Measurements from ENCODE around the gene PHYKPL. TPM values are rescaled to one million over a fixed set of nuclear protein-coding genes. Genes with fewer than 3 reads are reported as not detected.

Gene PHYKPL
- total and polyA plus RNA-seq, 2 of the 8 experiments (the other 6 are each of a cell fraction or from before 2014, with no cell fraction given), result 25.1 to 32.1 TPM

DNA sequence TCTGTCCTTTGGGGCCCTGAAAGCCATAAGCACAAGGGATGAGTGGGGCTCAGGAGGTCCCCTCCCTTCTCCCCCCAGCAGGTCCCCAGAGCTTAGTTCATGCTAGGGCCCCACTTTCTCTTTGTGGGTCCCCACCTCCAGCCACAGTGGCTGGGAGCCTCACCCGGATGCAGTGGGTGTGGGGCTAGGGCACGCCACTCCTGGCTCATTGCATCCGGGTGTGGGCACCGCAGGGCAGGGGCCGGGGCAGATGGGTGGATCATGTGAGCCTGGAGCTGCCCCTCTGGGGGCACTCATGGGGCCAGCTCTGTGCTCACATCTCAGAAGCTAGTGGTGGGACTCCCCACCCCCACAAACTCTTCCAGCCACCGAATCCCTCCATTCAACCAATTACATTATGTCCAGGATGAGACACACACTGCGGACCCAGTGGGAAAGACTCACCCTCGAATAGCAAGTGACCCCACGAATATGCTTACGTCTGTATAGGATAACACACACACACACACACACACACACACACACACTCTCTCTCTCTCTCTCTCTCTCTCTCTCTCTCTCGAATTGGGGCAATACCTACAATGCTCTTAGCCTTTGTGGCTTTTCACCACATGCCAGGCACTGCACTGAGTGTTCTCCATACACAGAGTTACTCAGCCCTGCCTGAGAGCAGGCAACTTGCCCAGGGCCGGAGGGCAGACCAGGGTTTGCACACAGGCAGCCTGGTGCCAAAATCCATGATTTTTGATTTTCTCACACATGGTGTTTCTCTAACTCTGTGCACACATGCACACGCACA, 16.8 kb upstream of the PHYKPL start (continued):
- no peak for TF ChIP-seq SRF (IDR thresholded peaks at IDR 0.05; ENCODE audit: low read depth, low read length)
- no peak for TF ChIP-seq SP4 (IDR thresholded peaks at IDR 0.05; ENCODE audit: low read length)
- TF ChIP-seq SIN3A (conservative IDR thresholded peaks at IDR 0.05 in 1 of 2, IDR thresholded peaks at IDR 0.05 in 1 of 2; ENCODE audit: low read depth in 1 of 2, low read length in 2 of 2), result no peak
- TF ChIP-seq CBX8 (IDR thresholded peaks at IDR 0.05; ENCODE audit: borderline replicate concordance, low read depth, low read length), result no peak
- TF ChIP-seq CHD2 (IDR thresholded peaks at IDR 0.05; ENCODE audit: low read length), result no peak
- TF ChIP-seq, protein P1, sequence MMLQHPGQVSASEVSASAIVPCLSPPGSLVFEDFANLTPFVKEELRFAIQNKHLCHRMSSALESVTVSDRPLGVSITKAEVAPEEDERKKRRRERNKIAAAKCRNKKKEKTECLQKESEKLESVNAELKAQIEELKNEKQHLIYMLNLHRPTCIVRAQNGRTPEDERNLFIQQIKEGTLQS (IDR thresholded peaks at IDR 0.05; ENCODE audit: insufficient read depth, low read depth, low read length), result no peak
- TF ChIP-seq CBX5 (IDR thresholded peaks at IDR 0.05; ENCODE audit: low read depth, low read length), result no peak
